ENCODE results near the gene BCKDHB. TPM values are rescaled to one million over a fixed set of nuclear protein-coding genes. Genes with fewer than 3 reads are reported as not detected.

BCKDHB gene
- total and polyA plus RNA-seq, 2 donors (not counting 1 experiment from before 2014, with no cell fraction given): 9.6 to 20.1 TPM

DNA sequence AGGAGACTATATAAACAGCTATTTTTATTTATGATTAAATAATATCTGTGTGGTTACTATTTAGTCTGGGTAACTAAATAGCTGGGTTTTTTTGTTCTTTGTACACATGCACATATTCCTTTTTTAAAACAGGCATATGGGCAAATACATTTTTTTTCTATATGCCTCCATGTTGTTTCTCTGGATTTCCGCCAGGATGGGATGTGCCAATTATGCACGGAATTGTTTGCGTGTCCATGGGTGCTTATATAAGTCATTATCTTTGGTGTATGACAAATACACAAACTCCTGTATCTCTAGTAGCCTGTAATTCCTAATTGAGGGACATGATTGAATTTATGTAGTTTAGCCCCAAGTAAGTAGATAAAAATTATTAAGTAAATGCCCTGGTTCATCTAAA, 226.9 kb downstream of the BCKDHB start:
- H3K4me1 ChIP-seq (ENCODE audit: control insufficient read depth in 2 of 2, insufficient read depth in 2 of 2, low read length in 2 of 2): no peaks in the 10 kb centered on the region

DNA sequence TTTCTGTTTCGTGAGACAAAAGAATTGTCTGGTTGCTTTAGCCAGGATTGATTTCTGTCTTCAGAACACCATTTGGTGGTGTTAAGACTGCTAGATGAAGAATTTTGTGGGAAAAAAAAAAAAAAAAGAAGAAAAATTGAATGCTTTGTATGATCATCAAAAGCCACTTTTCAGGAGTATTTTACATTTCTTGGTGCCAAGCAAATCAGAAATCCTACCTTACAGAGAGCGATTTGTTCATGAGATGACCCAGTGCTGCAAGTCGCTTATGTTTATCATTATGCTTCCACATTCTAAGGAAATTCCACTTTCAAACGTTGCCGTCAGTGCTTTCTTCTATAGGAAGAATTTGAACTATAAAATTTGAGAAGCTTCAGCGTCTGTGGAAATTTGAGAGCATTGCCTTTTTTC, 228.7 kb downstream of the BCKDHB start:
- TF ChIP-seq, protein P1, sequence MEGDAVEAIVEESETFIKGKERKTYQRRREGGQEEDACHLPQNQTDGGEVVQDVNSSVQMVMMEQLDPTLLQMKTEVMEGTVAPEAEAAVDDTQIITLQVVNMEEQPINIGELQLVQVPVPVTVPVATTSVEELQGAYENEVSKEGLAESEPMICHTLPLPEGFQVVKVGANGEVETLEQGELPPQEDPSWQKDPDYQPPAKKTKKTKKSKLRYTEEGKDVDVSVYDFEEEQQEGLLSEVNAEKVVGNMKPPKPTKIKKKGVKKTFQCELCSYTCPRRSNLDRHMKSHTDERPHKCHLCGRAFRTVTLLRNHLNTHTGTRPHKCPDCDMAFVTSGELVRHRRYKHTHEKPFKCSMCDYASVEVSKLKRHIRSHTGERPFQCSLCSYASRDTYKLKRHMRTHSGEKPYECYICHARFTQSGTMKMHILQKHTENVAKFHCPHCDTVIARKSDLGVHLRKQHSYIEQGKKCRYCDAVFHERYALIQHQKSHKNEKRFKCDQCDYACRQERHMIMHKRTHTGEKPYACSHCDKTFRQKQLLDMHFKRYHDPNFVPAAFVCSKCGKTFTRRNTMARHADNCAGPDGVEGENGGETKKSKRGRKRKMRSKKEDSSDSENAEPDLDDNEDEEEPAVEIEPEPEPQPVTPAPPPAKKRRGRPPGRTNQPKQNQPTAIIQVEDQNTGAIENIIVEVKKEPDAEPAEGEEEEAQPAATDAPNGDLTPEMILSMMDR (IDR thresholded peaks at IDR 0.05): no peak
- TF ChIP-seq EZH2 (IDR thresholded peaks at IDR 0.05; ENCODE audit: borderline replicate concordance, insufficient read depth, low read depth, low read length, poor library complexity, severe bottlenecking): no peak
- no peak overlapping the region for H3K27ac Mint-ChIP-seq
- no peaks in the 10 kb centered on the region for H3K9me3 Mint-ChIP-seq (ENCODE audit: insufficient read depth)
- no peaks in the 10 kb centered on the region for H4K20me1 ChIP-seq (ENCODE audit: control insufficient read depth, insufficient read depth, low read length, poor library complexity, severe bottlenecking)
- POLR2A ChIA-PET: no interaction called here
- H2AFZ ChIP-seq (ENCODE audit: insufficient read depth, low read depth, low read length, poor library complexity, severe bottlenecking): no peak overlapping the region
- H3K4me1 ChIP-seq (ENCODE audit: control insufficient read depth in 2 of 2, insufficient read depth in 2 of 2, low read length in 2 of 2): no peaks in the 10 kb centered on the region
- H3K4me3 Mint-ChIP-seq: no peak overlapping the region
- no peaks in the 10 kb centered on the region for H3K79me2 ChIP-seq (ENCODE audit: control insufficient read depth, insufficient read depth, low read length)
- CTCF ChIA-PET: interaction anchor here (0.6 to 3.8 kb wide), 4 partner anchors 417 to 1646 kb away, joined by 4 to 31 read pairs (median 4); partner anchors contain the start of gene TENT5A
- no peak for ATAC-seq (ENCODE audit: low read depth)
- H3K9ac ChIP-seq (ENCODE audit: low read length): no peak overlapping the region
- H3K4me1 Mint-ChIP-seq: peaks cover 4% of the 10 kb centered on the region
- H3K27me3 ChIP-seq (replicated peaks in 1 of 4; ENCODE audit: control extremely low read depth in 1 of 4, control insufficient read depth in 3 of 4, insufficient read depth in 4 of 4, low read length in 3 of 4): no peaks in the 10 kb centered on the region
- H3K4me2 ChIP-seq (replicated peaks; ENCODE audit: low read depth, low read length, poor library complexity, severe bottlenecking): no peak overlapping the region
- no peak overlapping the region for H3K4me3 ChIP-seq (ENCODE audit: control extremely low read depth in 1 of 5, extremely low read depth in 1 of 5, insufficient read depth in 1 of 5, low read depth in 2 of 5, low read length in 4 of 5)
- no peak overlapping the region for H3K27ac ChIP-seq (ENCODE audit: low read length in 2 of 2)
- DNase-seq: no peak
- no peaks in the 10 kb centered on the region for H3K36me3 ChIP-seq (replicated peaks in 1 of 2; ENCODE audit: control extremely low read depth in 1 of 2, control insufficient read depth in 1 of 2, extremely low read depth in 1 of 2, insufficient read depth in 2 of 2, low read length in 1 of 2)
- no peaks in the 10 kb centered on the region for H3K27me3 Mint-ChIP-seq
- H3K9me3 ChIP-seq (ENCODE audit: control extremely low read depth in 1 of 3, control insufficient read depth in 2 of 3, insufficient read depth in 1 of 3, low read length in 2 of 3): no peaks in the 10 kb centered on the region
- no CpG with 5 or more reads among the region's 6 CpGs for WGBS (ENCODE audit: insufficient coverage)
- intact Hi-C loops (cut with micrococcal nuclease): loop anchor here (5.0 to 10.0 kb wide), 2 partner anchors 558 to 1710 kb away; no protein-coding TSS in a partner anchor

More for the DNA sequence above, 226.9 kb downstream of the BCKDHB start:
- no CpG with 5 or more reads among the region's 3 CpGs for WGBS (ENCODE audit: insufficient coverage)
- no peaks in the 10 kb centered on the region for H4K20me1 ChIP-seq (ENCODE audit: control insufficient read depth, insufficient read depth, low read length, poor library complexity, severe bottlenecking)
- no peak overlapping the region for H3K4me2 ChIP-seq (replicated peaks; ENCODE audit: low read depth, low read length, poor library complexity, severe bottlenecking)
- no peaks in the 10 kb centered on the region for H3K79me2 ChIP-seq (ENCODE audit: control insufficient read depth, insufficient read depth, low read length)
- Mint-ChIP-seq H3K27ac (no peak overlapping the region), H3K9me3 (ENCODE audit: insufficient read depth) (no peaks in the 10 kb centered on the region), H3K4me3 (no peak overlapping the region), H3K4me1 (peaks cover 4% of the 10 kb centered on the region), H3K27me3 (no peaks in the 10 kb centered on the region)
- H3K27ac ChIP-seq (ENCODE audit: low read length in 2 of 2): no peak overlapping the region
- intact Hi-C loops (cut with micrococcal nuclease): loop anchor here (10.0 kb wide), 1 partner anchor 1711 kb away; no protein-coding TSS in a partner anchor
- ATAC-seq (ENCODE audit: low read depth) (no peak), DNase-seq (no peak)
- no peak overlapping the region for H3K4me3 ChIP-seq (ENCODE audit: control extremely low read depth in 1 of 5, extremely low read depth in 1 of 5, insufficient read depth in 1 of 5, low read depth in 2 of 5, low read length in 4 of 5)
- no peaks in the 10 kb centered on the region for H3K9me3 ChIP-seq (ENCODE audit: control extremely low read depth in 1 of 3, control insufficient read depth in 2 of 3, insufficient read depth in 1 of 3, low read length in 2 of 3)
- ChIA-PET CTCF (interaction anchor here (1.0 to 1.1 kb wide), 2 partner anchors 14 to 1420 kb away, joined by 3 to 6 read pairs; no protein-coding TSS in a partner anchor), POLR2A (no interaction called here)
- no peak overlapping the region for H2AFZ ChIP-seq (ENCODE audit: insufficient read depth, low read depth, low read length, poor library complexity, severe bottlenecking)
- no peak for TF ChIP-seq EZH2 (IDR thresholded peaks at IDR 0.05; ENCODE audit: borderline replicate concordance, insufficient read depth, low read depth, low read length, poor library complexity, severe bottlenecking)
- TF ChIP-seq, protein P1 (IDR thresholded peaks at IDR 0.05): no peak
- no peak overlapping the region for H3K9ac ChIP-seq (ENCODE audit: low read length)
- H3K27me3 ChIP-seq (replicated peaks in 1 of 4; ENCODE audit: control extremely low read depth in 1 of 4, control insufficient read depth in 3 of 4, insufficient read depth in 4 of 4, low read length in 3 of 4): no peaks in the 10 kb centered on the region
- no peaks in the 10 kb centered on the region for H3K36me3 ChIP-seq (replicated peaks in 1 of 2; ENCODE audit: control extremely low read depth in 1 of 2, control insufficient read depth in 1 of 2, extremely low read depth in 1 of 2, insufficient read depth in 2 of 2, low read length in 1 of 2)

Data from B cell (primary cell).